GM12878 (cell line): Measurements from ENCODE around the gene ARHGAP45. TPM values are rescaled to one million over a fixed set of nuclear protein-coding genes. Genes with fewer than 3 reads are reported as not detected.
A peak's percentile ranks its signal among the peaks of the same experiment; 100 is the strongest.

Source experiments
- ATAC-seq: fragments of 200-7000 bp; cut with Tn5 transposase; 3 replicates; pipeline ENCODE4 v1.9.1; 2020; ENCODE audit warnings: mild to moderate bottlenecking, moderate library complexity
- Bru-seq: library from RNA; stranded (reverse); fragments of 400-500 nt; gene quantifications from one replicate; lab custom pipeline; 2021; lab: Mats Ljungman, UMichigan
- BruChase-seq, 2 experiments: library from RNA; stranded (reverse); fragments of 400-500 nt; gene quantifications; one replicate each; lab custom pipeline; 2021; lab: Mats Ljungman, UMichigan
- BruUV-seq: library from RNA; stranded (reverse); fragments of 400-500 nt; replicated peaks from 2 replicates; lab custom pipeline; 2021; lab: Mats Ljungman, UMichigan
- CTCF ChIA-PET: fragments of 300-600 bp; sonication (Branson Sonifier 250); formaldehyde crosslinking; extraction: SDS; loops from one replicate; lab custom pipeline; 2021; ENCODE audit warnings: inconsistent platforms; lab: Yijun Ruan, JAX
- POLR2A ChIA-PET: fragments of 350-600 bp; formaldehyde crosslinking; extraction: SDS; loops from one replicate; lab custom pipeline; 2021; ENCODE audit warnings: inconsistent platforms; lab: Charles Lee
- RAD21 ChIA-PET: fragments of 300-600 bp; sonication (Branson Sonifier 250); formaldehyde crosslinking; loops from one replicate; lab custom pipeline; 2023; ENCODE audit warnings: antibody characterized with exemption; ENCODE audit not compliant: unreplicated experiment; lab: Charles Lee
- SMC1A ChIA-PET: fragments of 300-600 bp; sonication (Branson Sonifier 250); formaldehyde crosslinking; loops from one replicate; lab custom pipeline; 2023; ENCODE audit not compliant: unreplicated experiment, uncharacterized antibody; lab: Charles Lee
- DNase-seq: peaks from one replicate; pipeline ENCODE4 v3.0.0-alpha.2; 2011; ENCODE audit warnings: low read depth, low spot score
- FAIRE-seq: peaks from 3 replicates; lab custom pipeline; 2011; peaks lifted over from hg19 to GRCh38; lab: Jason Lieb, UNC
- H2AFZ ChIP-seq: 2 replicates; pipeline ENCODE4 v1.6.0; 2011; ENCODE audit warnings: low read depth, low read length, control low read depth; ENCODE audit not compliant: control insufficient read depth
- H3K27ac ChIP-seq: 2 replicates; pipeline ENCODE4 v1.5.1; 2011; ENCODE audit warnings: control low read depth; ENCODE audit not compliant: control insufficient read depth, insufficient read depth
- H3K27me3 ChIP-seq, 2 experiments: replicated peaks in 1 of 2; 2 replicates each; pipeline versions ENCODE4 v1.6.0 to v1.6.1; 2011; ENCODE audit warnings: low read length in 1 of 2; ENCODE audit not compliant: control insufficient read depth in 2 of 2, insufficient read depth in 2 of 2
- H3K36me3 ChIP-seq, 2 experiments: 2 replicates each; pipeline ENCODE4 v1.5.1; 2011; ENCODE audit warnings: low read length in 1 of 2; ENCODE audit not compliant: control insufficient read depth in 2 of 2, insufficient read depth in 2 of 2
- H3K4me1 ChIP-seq: 2 replicates; pipeline ENCODE4 v1.6.1; 2011; ENCODE audit warnings: mild to moderate bottlenecking, low read length, moderate library complexity, mixed read lengths; ENCODE audit not compliant: control insufficient read depth, insufficient read depth
- H3K4me2 ChIP-seq: 2 replicates; pipeline ENCODE4 v1.6.0; 2011; ENCODE audit warnings: control low read depth; ENCODE audit not compliant: control insufficient read depth, insufficient read depth
- H3K4me3 ChIP-seq: fragments of 200-600 bp; sonication (generic); 2 replicates; pipeline ENCODE4 v1.5.1; 2016
- H3K79me2 ChIP-seq: 2 replicates; pipeline ENCODE4 v1.6.0; 2011; ENCODE audit warnings: low read length; ENCODE audit not compliant: control insufficient read depth, insufficient read depth
- H3K9ac ChIP-seq: 2 replicates; pipeline ENCODE4 v1.8.0; 2011; ENCODE audit warnings: low read length, control low read depth, mixed read lengths; ENCODE audit not compliant: control insufficient read depth, insufficient read depth
- H3K9me3 ChIP-seq: replicated peaks from 3 replicates; pipeline ENCODE4 v1.5.1; 2011; ENCODE audit warnings: mild to moderate bottlenecking, low read length; ENCODE audit not compliant: control insufficient read depth, insufficient read depth
- H4K20me1 ChIP-seq: 2 replicates; pipeline ENCODE4 v1.6.0; 2011; ENCODE audit not compliant: control insufficient read depth, insufficient read depth
- IKZF1 ChIP-seq: fragments of 450-650 bp; conservative IDR thresholded peaks from 2 replicates; pipeline ENCODE4 v1.6.1; 2017; ENCODE audit warnings: antibody characterized with exemption, mild to moderate bottlenecking
- SREBF2 ChIP-seq: IDR thresholded peaks from 2 replicates; pipeline ENCODE4 v1.6.1; 2012; ENCODE audit warnings: mild to moderate bottlenecking, low read length
- TBL1XR1 ChIP-seq: IDR thresholded peaks from 2 replicates; pipeline ENCODE4 v1.6.1; 2012; ENCODE audit warnings: low read depth, low read length, improper control_type of control experiment
- TCF3 ChIP-seq: IDR thresholded peaks from 2 replicates; pipeline ENCODE4 v1.6.1; 2012; ENCODE audit warnings: low read depth, mild to moderate bottlenecking, low read length, borderline replicate concordance; ENCODE audit not compliant: insufficient read depth
- YY1 ChIP-seq: IDR thresholded peaks from 2 replicates; pipeline ENCODE4 v1.6.1; 2011; ENCODE audit warnings: low read depth, mild to moderate bottlenecking, low read length
- ZBTB11 ChIP-seq: fragments of 450-650 bp; formaldehyde crosslinking; IDR thresholded peaks from 2 replicates; pipeline ENCODE4 v1.5.0; 2022; ENCODE audit warnings: mild to moderate bottlenecking, missing genetic modification characterization
- ZBTB40 ChIP-seq: fragments of 450-650 bp; IDR thresholded peaks from 2 replicates; pipeline ENCODE4 v1.6.1; 2016; ENCODE audit warnings: mild to moderate bottlenecking, moderate library complexity, borderline replicate concordance
- ZNF217 ChIP-seq: fragments of 450-650 bp; IDR thresholded peaks from 2 replicates; pipeline ENCODE4 v1.6.1; 2017; ENCODE audit warnings: antibody characterized with exemption, mild to moderate bottlenecking
- WGBS: methylation state at CpG from one replicate; pipeline ENCODE4 v1.1.6; 2016; ENCODE audit warnings: low lambda C conversion rate; ENCODE audit not compliant: insufficient replicate concordance, insufficient coverage; ENCODE audit errors: missing lambda C conversion rate; 5-methylcytosine and 5-hydroxymethylcytosine counted together
- in situ Hi-C: fragments of 300-500 bp; cut with MboI; formaldehyde crosslinking; loops from 9 replicates; pipeline ENCODE4 v1.14.3; 2018; ENCODE audit warnings: mixed read lengths
- intact Hi-C: fragments of 100-400 bp; cut with micrococcal nuclease; formaldehyde crosslinking; loops from one replicate; pipeline ENCODE4 v1.14.2; 2022; ENCODE audit not compliant: unreplicated experiment
- long read RNA-seq, 2 experiments: library from polyadenylated mRNA; unstranded; transcript quantifications; one replicate each; pipeline ENCODE4 v2.0.0, GENCODE V29; 2019 to 2020
- polyA minus RNA-seq, 3 experiments: library from RNA; depleted of rRNA, polyadenylated mRNA; stranded (reverse); fragments of >200 nt; gene quantifications; 2 replicates each; pipeline ENCODE4 v1.2.3, GENCODE V29; 2011
- polyA plus RNA-seq, 11 experiments: library from polyadenylated mRNA; depleted of rRNA in 4 of 11; unstranded in 6 of 11; stranded (reverse) in 5 of 11; fragments of >200 nt; fragmentation: Nextera tagmentation in 4 of 11; fragmentation: Illumina TruSeq in 1 of 11; extraction: Ambion mirVana in 4 of 11; extraction: Trizol in 1 of 11; gene quantifications; 1 replicate in 1 of 11; 2 replicates in 10 of 11; pipeline versions ENCODE4 v1.2.1 to v1.2.3, GENCODE V29; 2011 to 2016; ENCODE audit warnings: inconsistent platforms in 2 of 11, missing spikeins in 2 of 11, low read depth in 1 of 11
- total RNA-seq, 4 experiments: library from RNA; depleted of rRNA in 3 of 4; stranded (reverse); fragments of >200 nt in 3 of 4; fragmentation: Illumina TruSeq in 1 of 4; extraction: Trizol in 1 of 4; gene quantifications; 2 replicates each; pipeline versions ENCODE4 v1.2.1 to v1.2.3, GENCODE V29; 2013 to 2021

ARHGAP45 gene
- 190 and 196 TPM in 2 replicates for total RNA-seq (2013; cell fraction: nucleolus; rRNA removed)
- total RNA-seq (2014; rRNA removed) (116 and 146 TPM in 2 replicates), total RNA-seq (2014; rRNA removed; fragmentation: Illumina TruSeq; extraction: Trizol) (21.4 and 26.2 TPM in 2 replicates), total RNA-seq (2021) (142 and 151 TPM in 2 replicates), polyA plus RNA-seq (2011; rRNA removed) (20.8 and 53.2 TPM in 2 replicates), polyA plus RNA-seq (2014; fragmentation: Illumina TruSeq; extraction: Trizol) (1.4 and 9.8 TPM in 2 replicates), polyA plus RNA-seq (2014; fragmentation: Nextera tagmentation; extraction: Ambion mirVana) (1 to 10 TPM; 1.4 to 7.8 TPM), polyA plus RNA-seq (2014; rRNA removed) (96.0 and 125 TPM in 2 replicates), polyA plus RNA-seq (2016; fragmentation: Nextera tagmentation; extraction: Ambion mirVana) (10 to 100 TPM; 66.6 to 82.6 TPM), polyA minus RNA-seq (2011; rRNA and poly(A)+ RNA removed) (36.0 and 96.7 TPM in 2 replicates), Bru-seq, nascent RNA (percentile 83 among the genes with signal in this experiment), BruChase-seq, experiment 1, labeled RNA remaining after a 6-hour chase (percentile 97 among the genes with signal in this experiment), BruChase-seq, experiment 2, labeled RNA remaining after a 2-hour chase (percentile 93 among the genes with signal in this experiment)
- polyA plus RNA-seq (2011; ENCODE audit: low read depth), result 33.0 TPM
- polyA plus RNA-seq (2011; cell fraction: cytosol; rRNA removed), result 64.0 and 103 TPM in 2 replicates
- polyA plus RNA-seq (2011; cell fraction: nucleus; rRNA removed), result 223 and 275 TPM in 2 replicates
- 85.3 and 105 TPM in 2 replicates for polyA plus RNA-seq (2012)
- 45.4 and 45.7 TPM in 2 replicates for polyA minus RNA-seq (2011; cell fraction: cytosol; rRNA and poly(A)+ RNA removed)
- 32.4 and 52.2 TPM in 2 replicates for polyA minus RNA-seq (2011; cell fraction: nucleus; rRNA and poly(A)+ RNA removed)
- long read RNA-seq, experiment 1, full-length matches to known transcripts, result 24 of 46 reads
- long read RNA-seq, experiment 1, partial matches to known transcripts, result 13 of 46 reads
- long read RNA-seq, experiment 1, other reads (novel, unspliced or antisense), result 9 of 46 reads
- long read RNA-seq, experiment 2, partial matches to known transcripts, result 0 of 2 reads
- long read RNA-seq, experiment 2, other reads (novel, unspliced or antisense), result 1 of 2 reads

- WGBS, result under 1% methylated on average over 52 of the region's 61 CpGs
- H2AFZ ChIP-seq, result peak within 1 kb of the TSS; percentile 13; the same call in 1 of the 2 replicates
- intact Hi-C loops, result no loop called here
- H3K79me2 ChIP-seq, result peaks cover 35% of the 10 kb centered on the region
- H3K4me2 ChIP-seq, result peak within 1 kb of the TSS; percentile 85
- no peaks in the 10 kb centered on the region for H4K20me1 ChIP-seq
- H3K9me3 ChIP-seq, result no peaks in the 10 kb centered on the region
- RAD21 ChIA-PET, result interaction anchor here (1.0 to 2.4 kb wide), 19 partner anchors 9 to 199 kb away, joined by 3 to 19 read pairs (median 5); partner anchors contain the start of genes ABCA7, CNN2 and RNU6-2
- no TSS peak for BruUV-seq
- H3K27ac ChIP-seq, result peak within 1 kb of the TSS; percentile 95
- no peaks in the 10 kb centered on the region for H3K27me3 ChIP-seq
- H3K4me1 ChIP-seq, result peaks cover 17% of the 10 kb centered on the region
- SMC1A ChIA-PET, result interaction anchor here (0.9 to 2.1 kb wide), 9 partner anchors 9 to 109 kb away, joined by 3 to 12 read pairs (median 4); partner anchors contain the start of gene GPX4
- POLR2A ChIA-PET, result interaction anchor here (0.7 to 3.0 kb wide), 19 partner anchors 10 to 274 kb away, joined by 3 to 45 read pairs (median 5); partner anchors contain the start of genes ABCA7, CIRBP, CNN2 and GPX4
- peaks cover 0 to 7% of the 10 kb centered on the region in 2 experiments; a peak in 2 of 4 replicates for H3K36me3 ChIP-seq
- FAIRE-seq (no peak), DNase-seq (no peak), ATAC-seq (peak; percentile 56)
- H3K4me3 ChIP-seq, result peak within 1 kb of the TSS; percentile 98
- peak within 1 kb of the TSS; percentile 90 for H3K9ac ChIP-seq
- CTCF ChIA-PET, result interaction anchor here (0.8 to 2.2 kb wide), 9 partner anchors 10 to 203 kb away, joined by 3 to 14 read pairs (median 4); no protein-coding TSS in a partner anchor
- in situ Hi-C loops, result no loop called here
- TF ChIP-seq ZBTB11 (CRISPR knock-in tag) (no peak), SREBF2 (no peak), IKZF1 (peak; percentile 76), TCF3 (0 out of 2 replicates have a peak, but pooled peaks have one; percentile 56), ZBTB40 (no peak), TBL1XR1 (no peak), ZNF217 (0 out of 2 replicates have a peak, but pooled peaks have one; percentile 30), YY1 (no peak)
These were observed at the start of gene ARHGAP45 for GRCh38 chr19:1066748-1067340. TSS of gene ARHGAP45 (plus strand) at chr19:1067167. CDS start at chr19:1067406, 239 bp downstream.
